22Rv1 (cell line): ENCODE results near the gene B3GALNT1.

Experiments used
- CTCF ChIP-seq: fragments of 450-650 bp; IDR thresholded peaks from 2 replicates; pipeline ENCODE4 v1.5.1; 2017; ENCODE audit warnings: mild to moderate bottlenecking
- ZFX ChIP-seq: fragments of 450-650 bp; IDR thresholded peaks from 2 replicates; pipeline ENCODE4 v1.6.1; 2017; ENCODE audit warnings: antibody characterized with exemption, borderline replicate concordance

DNA sequence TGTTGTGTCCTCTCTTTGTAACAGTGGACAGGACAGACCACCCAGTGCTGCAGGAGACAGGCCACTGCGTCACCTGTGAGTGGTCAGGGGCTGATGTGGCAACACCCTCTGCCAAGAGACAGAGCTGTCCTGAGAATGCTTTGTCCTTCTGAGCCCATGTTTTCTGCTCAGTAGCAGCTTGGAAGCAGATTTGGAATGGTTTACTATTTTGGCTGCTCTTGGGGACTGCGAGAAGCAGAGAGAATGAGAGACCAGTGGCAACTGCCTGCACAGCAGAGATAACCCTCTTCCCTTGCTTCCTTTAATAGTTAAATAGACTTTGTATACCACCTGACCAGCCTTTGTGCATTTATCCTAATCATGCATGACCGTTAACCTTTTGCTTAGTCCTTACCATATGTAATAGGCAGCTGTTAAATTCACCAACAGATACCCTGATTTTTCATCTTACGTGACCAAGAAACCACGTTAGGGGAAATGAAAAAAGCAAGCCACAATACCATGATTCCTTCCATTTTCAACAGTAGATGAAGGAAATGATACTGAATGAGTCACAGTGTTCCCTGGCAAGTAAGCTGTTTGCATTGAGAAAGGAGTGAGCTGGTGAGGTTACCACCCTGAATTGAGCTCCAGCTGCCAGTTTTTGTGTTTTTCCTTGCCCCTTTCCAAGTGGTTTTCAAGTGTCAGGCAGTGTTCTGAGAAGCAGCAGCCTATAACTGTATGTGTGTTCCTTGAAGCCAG is 35.5 kb downstream of the B3GALNT1 start:
- TF ChIP-seq CTCF (no peak), ZFX (no peak)
